RCC 7860 (cell line): ENCODE results near the gene SSBP2.
"Not testable (repeated sequence)": the region's sequence is repeated elsewhere in the genome, so short reads cannot be mapped to it uniquely, and the experiment has no call there.

Source experiments
- DNase-seq: peaks from one replicate; pipeline ENCODE4 v3.0.0-alpha.2; 2015; ENCODE audit warnings: low spot score
- FAIRE-seq: peaks from 2 replicates; lab custom pipeline; 2012; peaks lifted over from hg19 to GRCh38; lab: Jason Lieb, UNC

SSBP2 gene

DNA sequence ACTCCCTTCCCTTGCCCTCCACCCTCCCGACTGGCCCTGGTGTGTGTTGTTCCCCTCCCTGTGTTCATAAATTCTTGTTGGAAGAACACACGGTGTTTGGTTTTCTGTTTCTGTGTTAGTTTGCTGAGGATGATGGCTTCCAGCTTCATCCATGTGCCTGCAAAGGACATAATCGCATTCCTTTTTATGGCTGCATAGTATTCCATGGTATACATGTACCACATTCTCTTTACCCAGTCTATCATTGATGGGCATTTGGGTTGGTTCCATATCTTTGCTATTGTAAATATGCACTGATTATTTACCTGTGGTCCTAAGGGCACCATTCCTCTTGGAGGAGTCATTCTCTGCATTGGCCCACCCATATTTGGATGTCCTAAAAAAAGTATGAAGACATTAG is 277.5 kb downstream of the SSBP2 start:
- not testable (repeated sequence) for FAIRE-seq, DNase-seq

DNA sequence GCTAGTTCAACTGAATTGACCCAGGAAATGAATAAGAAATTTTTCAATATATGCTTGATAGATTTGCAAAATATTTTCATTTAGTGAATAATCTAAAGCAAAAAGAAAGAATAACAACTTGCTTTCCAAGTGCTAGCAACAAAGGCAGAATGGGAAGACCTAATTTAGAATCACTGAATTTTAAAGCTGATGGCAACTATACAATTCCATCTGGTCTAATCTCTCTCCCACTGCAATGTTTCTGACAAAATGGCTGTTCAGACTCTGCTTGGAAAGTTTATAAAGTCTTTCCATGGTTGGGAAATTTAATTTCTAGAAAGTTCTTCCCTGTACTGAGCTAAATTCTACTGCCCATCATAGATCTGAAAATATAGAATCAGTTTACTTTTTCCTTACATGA is 281.2 kb downstream of the SSBP2 start:
- no peak for FAIRE-seq

DNA sequence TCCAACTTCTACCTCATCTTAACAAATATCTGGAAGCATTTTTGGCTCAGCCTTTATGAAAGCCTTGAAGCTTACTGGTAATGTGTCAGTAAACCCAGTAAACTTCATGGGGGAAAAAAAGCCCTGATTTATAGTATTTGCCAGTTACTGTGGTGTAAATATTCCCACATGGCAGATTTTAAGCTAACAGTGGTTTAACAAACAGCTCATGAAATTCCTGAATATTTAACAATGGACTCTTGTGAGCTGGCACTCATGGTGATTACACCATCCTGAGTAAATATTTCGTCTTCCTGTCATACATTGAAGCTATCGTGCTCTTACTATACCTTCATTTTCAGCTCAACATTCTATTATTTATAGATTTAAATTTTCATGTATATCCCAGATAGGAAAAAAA is 300.0 kb downstream of the SSBP2 start:
- FAIRE-seq: no peak
- no peak for DNase-seq

More for the DNA sequence above, 281.2 kb downstream of the SSBP2 start:
- DNase-seq: no peak

DNA sequence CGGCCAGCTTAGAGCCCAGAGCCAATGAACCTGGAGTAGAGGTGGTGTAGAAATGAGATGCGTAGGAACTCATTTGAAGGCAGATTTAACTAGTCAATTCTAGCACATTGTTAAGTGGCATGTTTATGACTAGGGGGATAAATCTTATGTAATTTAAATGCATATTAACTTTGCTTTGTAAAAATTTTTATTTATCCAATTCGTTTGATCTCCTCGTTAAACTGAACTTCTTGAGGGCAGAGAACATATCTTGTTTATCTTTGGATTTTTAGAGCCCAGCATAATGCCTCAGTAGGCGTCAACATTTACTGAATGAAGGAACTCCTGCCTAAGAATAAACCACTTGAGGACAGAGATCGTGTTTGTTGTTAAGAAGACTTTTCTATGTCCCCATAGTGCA is 315.9 kb downstream of the SSBP2 start:
- no peak for DNase-seq
- FAIRE-seq: no peak

DNA sequence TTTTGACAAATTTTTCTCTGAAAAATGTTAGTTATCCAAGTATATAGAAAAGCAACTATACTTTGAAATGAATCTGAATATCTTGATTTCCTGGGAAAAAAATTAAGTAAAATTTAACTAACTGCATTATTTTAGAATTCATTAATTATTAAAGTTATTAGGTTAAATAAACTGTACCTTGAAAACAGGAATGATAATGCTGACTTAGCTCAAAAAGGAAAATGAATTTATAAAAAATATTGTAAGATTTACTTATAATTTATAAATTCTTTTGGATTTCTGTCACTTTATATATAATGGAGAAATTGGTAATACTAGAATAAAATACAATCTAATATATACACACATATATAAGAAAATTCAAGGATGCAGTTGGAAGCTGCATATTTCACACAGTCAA is 320.9 kb downstream of the SSBP2 start:
- FAIRE-seq (no peak), DNase-seq (no peak)

DNA sequence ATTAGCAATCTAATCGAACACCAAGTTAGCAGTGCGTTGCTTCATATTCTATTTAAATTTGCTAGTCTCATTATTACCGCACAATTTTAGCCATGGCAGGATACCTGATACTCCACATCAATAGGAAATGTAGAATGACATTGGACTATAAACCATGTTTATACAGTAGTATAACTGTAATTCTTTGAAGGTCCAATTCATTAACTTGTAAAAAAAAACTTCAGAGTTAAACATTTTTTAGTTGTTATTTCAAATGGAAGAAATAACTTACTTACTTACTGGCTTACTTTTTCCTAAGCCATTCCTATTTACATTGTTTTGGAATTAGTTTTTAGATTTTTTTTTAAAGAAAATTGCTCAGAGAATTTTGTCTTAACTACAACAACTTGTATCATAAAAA is 321.5 kb downstream of the SSBP2 start:
- no peak for DNase-seq
- FAIRE-seq: no peak

DNA sequence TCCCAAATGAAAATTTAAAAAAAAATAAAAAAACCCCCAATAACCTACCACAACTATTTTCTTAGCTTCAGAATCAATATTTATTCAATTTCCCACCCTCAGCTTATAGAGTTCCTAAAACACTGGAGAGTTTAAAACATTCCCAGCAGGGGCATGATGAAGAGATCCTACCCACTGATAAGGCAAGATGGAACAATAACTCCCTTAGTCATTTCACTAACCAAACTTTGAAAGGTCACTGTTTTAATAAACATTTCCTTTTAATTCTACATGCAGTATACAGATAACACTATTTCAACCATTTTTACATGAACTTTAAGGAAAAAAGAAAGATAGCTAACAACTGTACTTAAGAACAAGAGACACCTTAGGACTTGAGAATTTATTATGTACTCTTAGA is 322.0 kb downstream of the SSBP2 start:
- FAIRE-seq (no peak), DNase-seq (no peak)

DNA sequence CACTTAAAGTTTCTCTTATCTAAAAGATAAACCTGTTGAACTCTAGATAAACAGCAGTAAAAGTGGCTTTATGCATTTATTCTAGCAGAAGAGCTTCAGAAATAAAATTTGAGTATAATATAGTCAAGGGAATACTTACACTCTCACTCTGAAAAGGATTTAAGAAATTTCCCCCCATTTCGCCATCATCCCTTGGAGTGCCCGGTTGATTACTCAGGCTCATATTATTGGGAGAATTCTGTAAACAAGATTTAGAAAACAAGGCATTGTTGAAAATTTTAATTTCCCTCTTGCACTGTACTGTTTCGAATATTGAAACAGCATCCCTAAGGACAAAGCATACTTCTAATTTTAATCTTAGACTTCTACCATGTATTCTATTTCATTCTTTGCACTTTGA is 322.5 kb downstream of the SSBP2 start:
- FAIRE-seq (no peak), DNase-seq (no peak)

DNA sequence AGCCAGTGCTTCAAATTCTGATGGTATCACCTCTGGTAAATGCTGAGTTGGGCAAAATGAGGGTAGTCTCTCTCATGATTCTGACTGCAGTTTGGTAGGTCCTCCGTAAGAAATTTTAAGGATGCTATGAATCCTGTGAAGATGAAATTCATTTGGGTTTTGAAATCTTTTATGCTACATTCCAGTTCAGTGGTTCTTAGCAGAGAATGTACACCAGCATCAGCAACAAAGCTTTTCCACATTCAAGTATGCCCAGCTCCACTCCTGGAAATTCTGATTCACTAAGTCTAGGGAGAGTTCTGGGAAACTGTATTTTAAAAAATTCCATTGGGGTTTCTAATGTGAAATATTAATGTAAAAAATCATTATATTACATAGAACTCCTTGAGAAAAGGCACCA is 323.3 kb downstream of the SSBP2 start:
- FAIRE-seq (no peak), DNase-seq (no peak)

DNA sequence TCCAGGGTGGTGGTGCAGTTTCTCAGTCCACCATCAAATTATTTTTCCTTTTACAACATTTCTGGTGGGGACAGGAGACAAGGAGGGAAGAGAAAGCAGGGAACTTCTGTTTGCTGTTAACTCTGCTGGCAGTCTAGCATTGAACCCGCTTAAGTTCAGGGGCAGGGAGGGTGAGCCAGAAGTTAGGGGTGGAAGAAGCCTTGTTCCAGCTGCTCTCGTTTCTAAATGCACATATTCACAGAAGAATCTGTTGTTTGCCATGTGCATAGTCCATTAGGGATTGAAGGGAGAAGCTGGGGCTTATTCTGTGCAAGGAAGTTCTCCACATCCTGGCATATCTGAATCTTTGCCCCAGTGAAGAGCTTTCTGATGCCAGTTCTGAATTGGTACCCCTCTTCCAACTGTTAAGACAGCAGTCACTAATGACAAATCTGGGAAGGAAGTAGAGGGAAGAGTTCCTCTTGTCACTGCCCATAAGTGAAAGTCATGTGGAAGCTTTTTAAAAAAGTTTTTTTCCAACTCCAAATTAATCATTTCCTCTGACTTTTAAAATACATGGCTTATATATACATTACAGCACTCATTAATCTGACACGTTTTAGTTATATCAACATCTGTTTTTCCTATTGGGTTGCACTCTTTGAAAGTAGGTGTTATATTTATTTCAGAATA is 324.4 kb downstream of the SSBP2 start:
- DNase-seq (no peak), FAIRE-seq (no peak)

DNA sequence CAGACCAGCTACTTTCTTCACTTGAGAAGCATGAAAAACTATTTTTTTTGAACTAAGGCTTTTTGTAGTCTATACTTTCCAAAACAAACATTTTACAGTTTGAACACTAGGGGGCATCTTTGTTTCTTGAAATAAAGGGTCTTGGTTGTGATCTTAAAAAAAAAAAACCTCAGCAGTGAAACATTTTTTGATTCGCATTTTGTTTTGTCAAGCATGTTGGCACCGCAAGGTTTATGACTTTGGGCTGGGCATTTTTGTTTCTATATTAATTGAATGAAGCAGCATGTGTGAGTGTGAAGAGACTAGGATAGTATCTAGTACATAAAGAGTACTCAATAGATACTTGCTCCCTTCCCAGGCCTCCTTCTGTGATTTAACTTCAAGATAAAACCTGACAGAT is 325.3 kb downstream of the SSBP2 start:
- DNase-seq: no peak
- FAIRE-seq: peak; percentile 50

DNA sequence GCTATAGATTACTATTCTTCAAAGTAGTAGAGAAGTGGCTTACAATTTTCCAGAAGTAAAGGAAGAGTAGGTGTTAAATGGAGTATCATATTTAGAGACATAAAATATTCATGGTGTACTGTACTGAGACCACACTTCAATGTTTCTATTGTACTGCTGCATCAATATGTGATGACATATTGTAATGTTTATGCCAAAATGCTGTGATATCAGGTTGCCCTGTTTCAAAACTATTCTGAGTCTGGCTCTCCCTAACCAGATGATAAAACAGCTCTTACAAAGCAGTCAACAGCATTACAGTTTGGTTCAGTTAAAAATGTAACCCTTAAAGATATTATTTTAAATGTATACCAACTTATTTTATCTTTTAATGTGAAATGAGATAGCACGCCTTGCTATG is 326.2 kb downstream of the SSBP2 start:
- FAIRE-seq: no peak

DNA sequence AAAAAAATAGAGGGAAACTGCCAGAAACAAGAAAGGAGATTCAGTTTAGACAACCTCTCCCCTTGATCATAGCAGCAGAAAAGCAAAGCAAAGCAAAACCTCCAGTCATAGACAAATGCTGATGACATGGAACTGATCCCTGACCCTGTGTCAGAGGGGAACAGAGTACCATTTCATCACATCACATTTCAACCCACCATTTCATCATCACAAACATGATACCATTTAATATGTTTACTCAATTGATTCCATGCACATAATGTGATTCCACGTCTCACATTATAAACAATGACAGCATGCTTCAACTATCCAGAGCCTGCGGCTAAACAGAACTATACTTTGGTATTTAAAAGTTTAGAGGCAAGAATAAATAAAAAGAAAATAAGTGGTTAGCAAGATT is 328.2 kb downstream of the SSBP2 start:
- DNase-seq: no peak

More for the DNA sequence above, 326.2 kb downstream of the SSBP2 start:
- no peak for DNase-seq

DNA sequence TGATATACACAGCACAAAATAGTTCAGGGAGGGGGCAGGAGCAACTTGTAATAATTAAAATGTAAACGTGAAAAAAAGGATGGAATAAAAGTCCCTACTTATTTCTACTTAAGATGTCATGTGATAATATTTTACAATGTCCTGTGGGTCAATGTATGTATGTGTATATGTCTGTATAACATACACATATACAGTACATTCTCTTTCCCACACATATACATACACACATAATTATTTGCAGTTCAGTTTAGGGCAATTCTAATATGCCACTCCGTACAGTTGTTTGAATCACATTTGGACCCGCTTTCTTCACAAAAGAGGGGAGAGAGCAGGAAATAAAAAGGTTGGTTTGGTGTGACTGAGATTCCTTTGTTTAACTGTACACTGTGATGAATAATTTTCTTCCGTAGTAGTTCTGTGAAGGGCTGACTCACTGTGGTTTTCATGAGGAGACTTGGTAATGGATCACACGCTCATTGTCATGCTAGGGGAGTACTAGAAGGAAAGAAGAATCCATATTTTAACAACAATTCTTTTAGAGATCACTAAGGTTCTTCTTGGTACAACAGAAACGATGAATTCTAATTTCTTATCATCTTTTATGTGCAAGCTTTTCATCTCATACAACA is 330.7 kb downstream of the SSBP2 start:
- peak; percentile 72 for DNase-seq
- peak; percentile 88 for FAIRE-seq

More for the DNA sequence above, 328.2 kb downstream of the SSBP2 start:
- FAIRE-seq: no peak

DNA sequence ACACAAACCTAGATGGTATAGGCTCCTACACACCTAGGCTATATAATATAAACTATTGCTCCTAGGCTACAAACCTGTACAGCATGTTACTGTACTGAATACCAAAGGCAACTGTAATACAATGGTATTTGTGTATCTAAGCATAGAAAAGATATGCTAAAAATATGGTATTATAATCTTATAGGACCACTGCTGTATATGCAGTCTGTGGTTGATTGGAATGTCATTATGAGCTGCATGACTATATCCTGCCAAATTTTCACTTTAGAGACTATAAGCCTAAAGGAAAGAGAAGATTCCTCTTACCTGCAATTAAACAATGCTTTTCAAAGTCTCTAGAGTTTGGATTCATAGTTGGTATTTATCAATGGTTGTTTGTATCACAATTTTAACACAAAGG is 332.3 kb downstream of the SSBP2 start:
- DNase-seq (no peak), FAIRE-seq (no peak)

DNA sequence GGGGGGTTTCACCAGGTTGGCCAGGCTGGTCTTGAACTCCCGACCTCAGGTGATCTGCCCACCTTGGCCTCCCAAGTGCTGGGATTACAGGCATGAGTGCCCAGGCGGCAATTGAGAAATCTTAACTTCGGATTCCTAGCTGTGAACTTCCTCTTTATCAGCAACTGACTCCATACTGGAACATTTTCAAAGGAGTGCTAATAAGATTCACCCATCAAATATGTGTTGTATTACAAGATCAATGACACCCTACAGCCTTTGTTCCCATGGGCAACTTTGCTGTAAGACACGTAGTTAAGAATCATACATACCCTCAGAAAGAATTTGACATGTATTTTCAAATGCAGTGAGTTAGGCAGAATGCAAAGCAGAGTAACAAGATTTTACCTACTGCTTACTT is 333.8 kb downstream of the SSBP2 start:
- no peak for FAIRE-seq

DNA sequence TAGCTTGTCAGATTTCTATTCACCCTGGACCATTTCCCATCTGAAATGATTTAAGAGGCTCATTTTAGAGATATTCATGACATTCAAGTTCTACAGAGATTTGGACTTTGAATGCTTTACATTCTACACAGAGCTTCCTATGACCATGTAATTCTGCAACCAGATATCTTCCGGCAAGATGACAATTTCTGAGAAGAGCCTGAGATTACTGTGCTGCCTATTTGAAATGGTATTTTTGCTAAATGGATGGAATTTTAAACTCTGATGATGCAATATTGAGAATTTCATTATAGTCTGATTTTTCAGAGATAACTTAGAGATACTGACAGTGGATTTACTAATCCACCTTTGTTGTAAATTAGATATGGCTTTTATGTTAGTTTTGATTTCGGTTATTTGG is 341.0 kb downstream of the SSBP2 start:
- FAIRE-seq: no peak
- no peak for DNase-seq

More for the DNA sequence above, 333.8 kb downstream of the SSBP2 start:
- no peak for DNase-seq

DNA sequence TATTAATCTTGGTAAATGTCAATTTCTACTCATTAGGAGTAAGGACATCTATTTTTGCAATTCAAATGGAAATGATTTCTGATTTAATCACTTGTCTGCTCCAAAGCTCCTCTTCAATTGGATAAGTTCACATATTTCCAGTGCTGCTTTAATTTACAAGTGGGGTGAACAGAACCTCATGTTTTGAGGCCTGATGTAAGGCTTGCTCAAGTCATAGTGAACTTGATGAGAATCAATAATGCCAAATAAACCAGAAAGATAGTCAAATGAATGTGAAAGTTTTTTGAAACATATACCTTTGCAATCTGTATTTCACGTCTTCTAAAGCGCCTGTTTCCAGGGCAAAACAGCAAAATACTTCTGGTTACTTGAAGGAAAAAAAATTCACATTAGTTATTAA is 341.5 kb downstream of the SSBP2 start:
- FAIRE-seq: no peak
- no peak for DNase-seq

DNA sequence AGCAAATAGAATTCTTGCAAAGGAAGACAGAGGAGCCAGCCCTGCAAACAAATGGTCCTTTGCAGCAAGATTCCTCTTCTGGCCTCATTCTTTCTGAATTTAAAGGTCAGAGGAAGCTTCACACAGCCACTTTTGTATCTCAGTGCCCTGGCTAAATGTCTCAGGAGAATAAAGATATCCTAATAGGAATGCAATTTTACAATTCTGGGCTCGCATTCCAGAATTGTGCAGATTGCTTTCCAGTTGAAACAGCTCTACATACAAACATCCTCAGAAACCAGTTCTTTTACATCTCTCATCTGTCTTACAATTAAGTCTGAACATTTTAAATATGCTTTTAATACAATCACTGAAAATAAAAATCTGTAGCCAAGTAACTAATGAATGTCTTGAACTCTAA is 342.4 kb downstream of the SSBP2 start:
- FAIRE-seq: no peak
- no peak for DNase-seq

DNA sequence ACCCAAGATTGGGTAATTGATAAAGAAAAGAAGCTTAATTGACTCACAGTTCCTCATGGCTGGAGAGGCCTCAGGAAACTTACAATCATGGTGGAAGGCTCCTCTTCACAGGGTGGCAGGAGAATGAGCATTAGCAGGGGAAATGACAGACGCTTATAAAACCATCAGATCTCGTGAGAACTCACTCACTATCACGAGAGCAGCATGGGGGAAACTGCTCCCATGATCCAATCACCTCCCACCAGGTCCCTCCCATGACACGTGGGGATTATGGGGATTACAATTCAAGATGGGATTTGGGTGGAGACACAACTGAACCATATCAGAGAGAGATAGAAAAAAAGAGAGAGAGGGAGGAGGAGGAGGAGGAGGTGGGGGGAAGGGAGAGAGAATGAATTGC is 343.1 kb downstream of the SSBP2 start:
- not testable (repeated sequence) for FAIRE-seq, DNase-seq

DNA sequence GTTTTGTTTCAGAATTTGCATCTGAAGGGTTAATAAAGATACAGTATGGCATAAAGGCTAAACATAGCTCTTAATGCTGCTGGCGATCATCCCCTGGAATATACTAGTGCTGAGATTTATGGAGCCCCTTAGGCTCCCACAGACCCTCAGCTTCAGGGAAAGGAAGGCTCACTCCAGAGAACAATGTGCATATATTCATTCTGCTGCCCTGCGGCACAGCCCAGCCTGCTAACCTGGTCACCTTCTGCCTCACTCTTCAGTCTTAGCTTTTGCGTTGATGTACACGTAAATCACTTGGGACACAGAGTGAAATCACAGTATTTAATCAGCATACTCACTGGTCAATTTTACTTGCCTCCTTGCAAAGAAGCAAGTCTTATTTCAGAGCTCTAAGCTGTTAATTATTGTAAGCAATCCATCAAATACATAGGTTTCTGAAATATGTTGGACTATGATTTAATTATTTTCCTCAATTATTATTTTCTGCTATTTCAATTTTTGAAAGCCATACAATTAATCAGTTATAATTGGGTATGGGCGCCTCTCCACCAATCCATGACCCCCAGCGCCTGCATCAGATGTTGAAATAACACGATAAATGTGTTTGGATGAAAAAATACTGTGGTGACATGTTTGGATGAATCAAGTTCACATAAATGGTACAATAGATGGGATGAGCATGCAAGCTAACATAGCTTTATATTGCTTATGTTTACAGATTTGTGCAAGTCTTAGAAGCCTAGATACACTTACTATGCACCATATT is 345.6 kb downstream of the SSBP2 start:
- DNase-seq: no peak
- no peak for FAIRE-seq
